ENCODE data around the gene MBL2. TPM values are rescaled to one million over a fixed set of nuclear protein-coding genes. Genes with fewer than 3 reads are reported as not detected.

Gene MBL2
- polyA plus RNA-seq, 1 of the 3 experiments (the other 2 are of a cell fraction) = not detected

- no peak for TF ChIP-seq USF2 (IDR thresholded peaks at IDR 0.05; ENCODE audit: borderline replicate concordance, low read depth, low read length)
- TF ChIP-seq CHD2 (IDR thresholded peaks at IDR 0.05; ENCODE audit: low read length, partially characterized antibody) = no peak
Measured at GRCh38 chr10:52770904-52771303, 1.7 kb downstream of the MBL2 start (continued).

GRCh38 chr10:52769966-52770365 lies 2.6 kb downstream of the MBL2 start:
- POLR2A ChIA-PET = no interaction called here
- no peak overlapping the region for H3K4me2 ChIP-seq
- H3F3A ChIP-seq (replicated peaks; ENCODE audit: insufficient read depth) = no peaks in the 10 kb centered on the region
- H3K9ac ChIP-seq = no peak overlapping the region
- WGBS (ENCODE audit: low lambda C conversion rate) = 68% methylated on average over 2 of the region's 2 CpGs
- no peaks in the 10 kb centered on the region for H3K79me2 ChIP-seq (ENCODE audit: insufficient read depth)
- DNase-seq = no peak
- CTCF ChIA-PET = interaction anchor here (1.2 to 3.6 kb wide), 3 partner anchors 9 to 29 kb away, joined by 3 to 13 read pairs (median 8); no protein-coding TSS in a partner anchor
- H3K4me1 ChIP-seq (ENCODE audit: control insufficient read depth in 1 of 2, insufficient read depth in 2 of 2, low read depth in 1 of 2, low read length in 1 of 2) = peaks cover 0 to 3% of the 10 kb centered on the region in 2 experiments; a peak in 1 of 4 replicates
- TF ChIP-seq TCF12 (IDR thresholded peaks at IDR 0.05) (no peak), FOSL2 (IDR thresholded peaks at IDR 0.05; ENCODE audit: borderline replicate concordance, low read depth) (no peak), TEAD4 (IDR thresholded peaks at IDR 0.05; ENCODE audit: borderline replicate concordance, insufficient read depth) (no peak), FOXM1 (IDR thresholded peaks at IDR 0.05; ENCODE audit: low read depth) (no peak), MEF2A (IDR thresholded peaks at IDR 0.05; ENCODE audit: borderline replicate concordance, low read depth) (no peak), NFIC (IDR thresholded peaks at IDR 0.05; ENCODE audit: borderline replicate concordance) (no peak), RCOR1 (IDR thresholded peaks at IDR 0.05; ENCODE audit: low read length) (no peak), ZBTB33 (IDR thresholded peaks at IDR 0.05; ENCODE audit: borderline replicate concordance, low read depth) (no peak), POLR2AphosphoS5 (IDR thresholded peaks at IDR 0.05; ENCODE audit: low read depth, low read length) (no peak), IRF3 (IDR thresholded peaks at IDR 0.05; ENCODE audit: low read depth, low read length) (no peak), RAD21 (IDR thresholded peaks at IDR 0.05; ENCODE audit: low read length) (no peak), FOXJ3 (CRISPR knock-in tag; IDR thresholded peaks at IDR 0.05) (no peak), CHD2 (IDR thresholded peaks at IDR 0.05; ENCODE audit: low read length, partially characterized antibody) (no peak), EZH2phosphoT487 (IDR thresholded peaks at IDR 0.05; ENCODE audit: borderline replicate concordance, low read depth) (no peak), GABPA (IDR thresholded peaks at IDR 0.05; ENCODE audit: low read depth) (no peak)
- H2AFZ ChIP-seq (ENCODE audit: low read depth) = no peak overlapping the region
- no peaks in the 10 kb centered on the region for H4K20me1 ChIP-seq (ENCODE audit: insufficient read depth)
- H3K9me3 ChIP-seq = no peaks in the 10 kb centered on the region
- no peaks in the 10 kb centered on the region for H3K27me3 ChIP-seq (ENCODE audit: insufficient read depth)
- H3K4me3 ChIP-seq (ENCODE audit: low read depth in 2 of 2, low read length in 1 of 2) = no peak overlapping the region
- H3K9me2 ChIP-seq = no peaks in the 10 kb centered on the region
- no peak overlapping the region for H3K27ac ChIP-seq (ENCODE audit: low read depth in 2 of 2, low read length in 1 of 2)
- no peaks in the 10 kb centered on the region for H3K36me3 ChIP-seq (replicated peaks in 1 of 2; ENCODE audit: control insufficient read depth in 1 of 2, insufficient read depth in 2 of 2, low read length in 1 of 2)

Measured in SK-N-SH (cell line).